CD4-positive, alpha-beta T cell treated with Interleukin-1 beta for 1 hour (primary cell): ENCODE results near the gene UBALD2.
"Not testable (repeated sequence)": the region's sequence is repeated elsewhere in the genome, so short reads cannot be mapped to it uniquely, and the experiment has no call there.

ENCODE experiments used
- DNase-seq, 2 donors: peaks; one replicate each; pipeline ENCODE4 v3.0.0-alpha.2; 2020 to 2022

Gene UBALD2

GRCh38 chr17:76266244-76266938, 1.2 kb downstream of the UBALD2 start:
- no peak for DNase-seq

GRCh38 chr17:76267051-76267576, 2.0 kb downstream of the UBALD2 start:
- DNase-seq, result no peak

GRCh38 chr17:76267581-76268001, 2.4 kb downstream of the UBALD2 start:
- DNase-seq, result not testable (repeated sequence)

GRCh38 chr17:76268015-76268749, 3.0 kb downstream of the UBALD2 start:
- DNase-seq, result peak; percentile 77 to 83

GRCh38 chr17:76268991-76269981, 4.1 kb downstream of the UBALD2 start:
- no peak for DNase-seq

GRCh38 chr17:76270127-76270592, 5.0 kb downstream of the UBALD2 start:
- DNase-seq, result no peak

GRCh38 chr17:76270770-76271668, 5.9 kb downstream of the UBALD2 start:
- no peak for DNase-seq

- peak; percentile 81 to 89 for DNase-seq
Measured at GRCh38 chr17:76271669-76272540, 6.8 kb downstream of the UBALD2 start.

- DNase-seq, result peak; percentile 43 to 56
Measured at GRCh38 chr17:76272541-76273444, 7.6 kb downstream of the UBALD2 start.

GRCh38 chr17:76273445-76274111, 8.4 kb downstream of the UBALD2 start:
- no peak for DNase-seq

- DNase-seq, result no peak
Measured at GRCh38 chr17:76274112-76274956, 9.2 kb downstream of the UBALD2 start.

GRCh38 chr17:76275382-76276068, 10.4 kb downstream of the UBALD2 start:
- no peak for DNase-seq

- peak in 1 of 2 donors; percentile 44 for DNase-seq
Measured at GRCh38 chr17:76276069-76276431, 10.9 kb downstream of the UBALD2 start.

- no peak for DNase-seq
Measured at GRCh38 chr17:76276461-76277299, 11.5 kb downstream of the UBALD2 start.

- no peak for DNase-seq
Measured at GRCh38 chr17:76277300-76278267, 12.4 kb downstream of the UBALD2 start.
